GM21423 (cell line): ENCODE measurements around the gene SMIM7.
"Not testable (repeated sequence)": the region's sequence is repeated elsewhere in the genome, so short reads cannot be mapped to it uniquely, and the experiment has no call there.

Experiments
- ATAC-seq: cut with Tn5 transposase; IDR thresholded peaks from one replicate; pipeline ENCODE4 v1.9.1; 2021; ENCODE audit warnings: mild to moderate bottlenecking, moderate library complexity; ENCODE audit not compliant: unreplicated experiment

The SMIM7 gene

DNA sequence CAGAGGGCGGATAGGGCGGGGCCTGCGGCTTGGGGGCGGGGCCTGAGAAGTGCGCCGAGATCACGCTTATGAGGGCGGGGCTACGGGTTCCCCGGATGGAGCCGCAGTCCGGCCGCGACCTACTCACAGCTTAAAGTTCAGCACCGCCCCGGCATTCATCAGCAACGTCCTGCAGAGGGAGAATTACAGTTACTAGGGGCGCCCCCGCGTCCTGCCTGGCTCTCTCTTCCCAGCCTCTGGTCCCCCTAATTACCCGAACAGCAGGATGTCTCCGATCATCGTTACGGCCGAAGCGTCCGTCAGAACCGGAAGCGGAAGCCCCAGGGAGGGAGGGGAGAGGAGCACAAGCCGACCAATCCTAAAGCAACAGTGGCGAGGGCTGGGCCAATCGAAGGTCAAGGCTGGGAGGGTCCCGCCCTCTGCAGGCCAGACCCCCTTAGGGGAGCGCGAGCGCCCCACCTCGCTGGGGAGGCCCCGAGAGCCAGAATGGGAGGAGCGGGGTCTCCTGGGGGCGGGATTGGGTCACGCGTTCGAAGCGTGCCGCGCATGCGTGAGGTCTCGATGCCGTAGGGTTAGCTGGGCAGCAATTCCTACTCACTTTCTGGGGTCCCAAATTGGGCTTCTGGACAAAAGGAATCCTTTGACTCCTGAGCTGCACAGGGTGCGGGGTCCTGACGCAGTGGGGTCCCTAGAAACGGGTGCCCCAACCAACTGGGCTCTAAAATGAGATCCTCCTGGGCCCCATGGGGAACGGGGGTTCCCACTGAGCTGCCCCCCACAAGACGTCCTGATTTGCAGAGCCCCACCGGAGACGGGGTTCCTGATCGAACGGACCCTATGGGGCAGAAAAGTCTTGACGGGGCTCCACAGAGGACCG is at the start of gene SMIM7:
SMIM7 (minus strand) TSS at position 313 of the 877 bp plus-strand sequence; CDS start at position 279, 34 bp downstream.
- ATAC-seq = peak; percentile 88

DNA sequence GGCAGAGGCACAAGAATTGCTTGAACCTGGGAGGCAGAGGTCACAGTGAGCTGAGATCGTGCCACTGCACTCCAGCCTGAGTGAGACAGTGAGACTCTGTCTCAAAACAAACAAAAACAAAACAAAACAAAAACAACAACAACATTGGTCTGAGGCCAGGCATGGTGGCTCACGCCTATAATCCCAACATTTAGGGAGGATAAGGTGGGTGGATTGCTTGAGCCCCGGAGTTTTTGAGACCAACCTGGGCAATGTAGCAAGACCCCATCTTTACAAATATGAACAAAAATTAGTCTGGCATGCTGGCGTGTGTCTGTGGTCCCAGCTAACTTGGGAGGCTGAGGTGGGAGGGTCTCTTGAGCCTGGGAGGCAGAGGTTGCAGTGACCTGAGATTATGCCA is 43.7 kb upstream of the SMIM7 start:
- ATAC-seq = no peak

GRCh38 chr19:16702123-16702522 is 42.2 kb upstream of the SMIM7 start:
- no peak for ATAC-seq

- ATAC-seq = no peak
These were observed 39.0 kb upstream of the SMIM7 start for GRCh38 chr19:16698914-16699313.

DNA sequence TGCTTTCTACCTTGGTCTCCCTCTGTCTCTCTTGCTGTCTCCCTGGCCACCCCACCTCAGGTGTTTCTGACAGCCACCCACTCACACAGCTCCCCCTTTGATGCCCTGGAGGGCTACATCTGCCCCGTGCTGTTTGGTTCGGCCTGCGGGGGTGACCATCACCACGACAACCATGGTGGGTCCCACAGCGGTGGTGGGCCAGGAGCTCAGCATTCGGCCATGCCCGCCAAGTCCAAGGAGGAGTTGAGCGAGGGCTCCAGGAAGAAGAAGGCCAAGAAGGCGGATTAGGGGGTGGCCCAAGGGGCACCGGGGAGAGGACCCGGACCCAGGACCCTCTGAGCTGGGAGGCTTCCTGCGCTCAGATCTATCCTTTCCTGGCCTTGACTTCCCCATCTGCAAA is 28.1 kb upstream of the SMIM7 start:
- ATAC-seq = no peak

GRCh38 chr19:16684216-16684615 is 24.3 kb upstream of the SMIM7 start:
- no peak for ATAC-seq

- no peak for ATAC-seq
These were observed 22.6 kb upstream of the SMIM7 start for GRCh38 chr19:16682539-16682938.

GRCh38 chr19:16679811-16680210 is 19.9 kb upstream of the SMIM7 start:
- ATAC-seq = no peak

DNA sequence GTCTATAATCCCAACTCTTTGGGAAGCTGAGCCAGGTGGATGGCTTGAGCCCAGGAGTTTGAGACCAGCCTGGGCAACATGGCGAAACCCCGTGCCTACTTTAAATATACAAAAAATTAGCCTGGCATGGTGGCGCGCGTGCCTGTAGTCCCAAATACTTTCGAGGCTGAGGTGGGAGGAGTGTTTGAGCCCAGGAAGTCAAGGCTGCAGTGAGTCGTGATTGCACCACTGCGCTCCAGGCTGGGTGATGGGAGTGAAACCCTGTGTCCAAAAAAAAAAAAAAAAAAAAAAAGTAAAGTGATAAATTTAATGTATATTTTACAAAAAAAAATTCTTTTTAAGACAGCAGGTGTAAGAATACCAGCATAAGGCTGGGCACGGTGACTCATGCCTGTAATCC is 18.6 kb upstream of the SMIM7 start:
- ATAC-seq = no peak

DNA sequence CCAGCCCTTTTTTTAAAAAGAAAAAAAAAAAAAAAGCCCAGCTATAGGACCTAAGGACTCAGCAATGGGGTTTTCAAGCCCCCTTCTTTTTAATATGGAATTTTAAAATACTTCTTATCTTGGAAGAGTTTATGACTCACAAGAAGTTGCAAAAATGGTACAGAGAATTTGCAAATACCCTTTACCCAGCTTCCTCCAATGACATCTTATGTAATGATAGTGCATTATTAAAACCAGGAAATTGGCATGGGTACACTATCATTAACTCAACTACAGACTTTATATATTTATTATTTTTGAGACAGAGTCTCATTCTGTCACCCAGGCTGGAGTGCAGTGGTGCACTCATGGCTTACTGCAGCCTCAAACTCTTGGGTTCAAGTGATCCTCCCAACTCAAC is 17.1 kb upstream of the SMIM7 start:
- no peak for ATAC-seq

DNA sequence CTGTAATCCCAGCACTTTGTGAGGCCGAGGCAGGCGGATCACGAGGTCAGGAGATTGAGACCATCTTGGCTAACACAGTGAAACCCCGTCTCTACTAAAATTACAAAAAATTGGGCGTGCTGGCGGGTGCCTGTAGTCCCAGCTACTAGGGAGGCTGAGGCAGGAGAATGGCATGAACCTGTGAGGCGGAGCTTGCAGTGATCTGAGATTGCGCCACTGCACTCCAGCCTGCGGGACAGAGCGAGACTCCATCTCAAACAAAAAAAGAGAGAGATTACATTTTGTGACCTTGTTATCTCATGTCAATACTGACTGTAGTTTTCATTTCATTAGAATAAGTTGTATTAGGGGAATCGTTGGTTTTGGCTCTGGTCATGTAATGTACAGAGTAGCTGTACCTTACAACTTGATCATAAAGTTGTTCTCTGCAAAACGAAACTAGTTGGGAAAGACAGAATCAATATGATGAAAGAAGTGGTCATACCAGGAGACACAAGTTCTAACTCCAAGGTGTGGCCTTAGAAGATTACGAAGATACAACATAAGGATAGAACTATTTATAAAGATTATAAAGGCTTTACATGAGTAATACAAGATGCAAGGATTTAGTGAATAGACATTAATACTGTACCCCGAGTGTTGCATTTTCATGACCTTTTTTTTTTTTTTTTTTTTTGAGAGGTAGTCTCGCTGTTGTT is 16.3 kb upstream of the SMIM7 start:
- no peak for ATAC-seq

- ATAC-seq = not testable (repeated sequence)
These were observed 13.9 kb upstream of the SMIM7 start for GRCh38 chr19:16673839-16674238.

GRCh38 chr19:16673231-16673630 is 13.3 kb upstream of the SMIM7 start:
- no peak for ATAC-seq

DNA sequence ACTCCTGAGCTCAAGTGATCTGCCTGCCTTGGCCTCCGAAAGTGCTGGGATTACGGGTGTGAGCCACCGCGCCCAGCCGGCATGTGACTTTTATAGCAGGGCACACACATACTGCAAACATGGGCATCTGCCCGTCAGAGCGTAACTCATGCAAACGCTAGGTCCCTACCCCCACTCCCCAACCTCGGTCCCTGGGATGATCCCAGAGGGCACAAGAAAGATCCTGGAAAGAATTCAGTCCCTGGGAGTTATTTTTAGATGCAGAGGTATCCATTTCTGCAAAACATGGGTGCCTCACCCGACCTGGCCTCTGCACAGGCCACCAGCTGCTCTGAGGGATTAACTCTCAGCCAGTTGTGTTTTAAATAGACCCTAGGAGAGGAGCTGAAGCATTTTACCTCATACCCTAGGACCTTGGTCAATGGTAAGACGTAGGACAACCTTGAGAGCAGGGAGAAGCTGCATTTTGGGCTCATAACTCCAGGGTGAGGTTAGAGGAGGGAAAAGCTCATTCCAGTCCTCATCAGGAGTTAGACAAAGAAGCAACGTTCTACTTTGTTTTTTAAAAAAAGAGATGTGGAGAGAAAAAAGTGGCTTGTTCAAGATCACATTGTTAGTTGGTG is 11.8 kb upstream of the SMIM7 start:
- ATAC-seq = no peak

DNA sequence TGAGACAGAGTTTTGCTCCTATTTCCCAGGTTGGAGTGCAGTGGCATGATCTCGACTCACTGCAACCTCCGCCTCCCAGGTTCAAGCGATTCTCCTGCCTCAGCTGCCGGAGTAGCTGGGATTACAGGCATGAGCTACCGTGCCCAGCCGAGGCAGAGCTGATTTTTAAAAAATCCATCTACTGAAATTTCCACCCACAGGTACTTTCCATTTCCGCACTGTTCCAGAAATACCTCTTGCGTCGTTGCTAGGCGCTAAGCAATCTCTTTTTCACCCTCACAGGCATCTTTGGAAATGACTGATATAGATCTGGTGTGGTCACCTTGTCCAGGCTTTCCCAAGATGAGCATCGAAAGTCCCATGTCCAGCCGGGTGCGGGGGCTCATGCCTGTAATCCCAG is 10.3 kb upstream of the SMIM7 start:
- no peak for ATAC-seq

- ATAC-seq = not testable (repeated sequence)
These were observed 8.8 kb upstream of the SMIM7 start for GRCh38 chr19:16668702-16669101.

- ATAC-seq = no peak
These were observed 8.2 kb upstream of the SMIM7 start for GRCh38 chr19:16668176-16668575.

DNA sequence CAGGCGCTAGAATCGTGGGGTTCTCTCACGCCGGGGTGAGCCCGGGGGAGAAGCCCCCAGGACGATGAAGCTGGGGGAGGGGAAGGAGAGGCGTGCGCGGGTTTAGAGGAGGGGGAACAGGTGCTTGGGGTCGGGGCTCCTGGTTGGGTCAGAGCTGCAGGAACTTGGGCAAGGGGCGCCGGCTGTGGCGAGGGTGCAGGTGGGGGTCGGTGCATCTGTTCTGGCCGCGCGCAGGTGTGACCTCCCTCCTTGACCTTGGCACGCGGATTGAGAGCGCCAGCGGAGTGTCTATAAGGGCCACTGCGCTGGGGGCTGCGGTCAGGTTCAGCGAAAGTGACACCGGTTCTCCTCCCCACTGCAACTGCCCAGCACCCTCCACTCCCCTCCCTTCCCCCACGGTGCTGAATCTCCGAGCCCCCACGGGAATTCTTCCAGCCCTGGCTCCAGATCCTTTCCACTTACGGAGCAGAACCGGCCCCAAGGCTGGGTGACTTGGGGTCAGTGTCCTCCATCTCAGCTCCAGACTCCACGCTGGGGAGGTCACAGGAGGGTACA is 1.6 kb upstream of the SMIM7 start:
- ATAC-seq = no peak

- no peak for ATAC-seq
These were observed 977 bp upstream of the SMIM7 start, which contains the start of gene TMEM38A for GRCh38 chr19:16660763-16661479. Gene TMEM38A (plus strand): TSS chr19:16661139. CDS start chr19:16661218, 79 bp downstream.

DNA sequence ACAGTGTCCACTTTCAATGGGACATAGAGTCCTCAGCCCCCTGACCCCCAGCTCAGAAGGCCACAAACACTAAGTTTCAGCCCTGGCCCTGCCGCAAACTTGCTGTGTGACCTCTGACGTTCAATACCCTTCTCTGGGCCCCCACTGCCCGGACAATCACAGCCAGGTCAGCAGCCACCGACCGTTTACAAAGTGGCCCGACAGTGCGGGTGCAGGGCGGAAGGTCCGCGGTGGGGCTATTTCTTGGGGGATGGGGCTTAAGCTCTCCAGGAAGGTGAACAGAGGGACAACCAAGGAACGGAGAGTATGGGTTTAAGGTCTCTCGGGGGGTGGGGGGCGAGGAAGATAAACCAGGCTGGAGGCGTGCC is 496 bp downstream of the SMIM7 start:
- ATAC-seq = no peak

DNA sequence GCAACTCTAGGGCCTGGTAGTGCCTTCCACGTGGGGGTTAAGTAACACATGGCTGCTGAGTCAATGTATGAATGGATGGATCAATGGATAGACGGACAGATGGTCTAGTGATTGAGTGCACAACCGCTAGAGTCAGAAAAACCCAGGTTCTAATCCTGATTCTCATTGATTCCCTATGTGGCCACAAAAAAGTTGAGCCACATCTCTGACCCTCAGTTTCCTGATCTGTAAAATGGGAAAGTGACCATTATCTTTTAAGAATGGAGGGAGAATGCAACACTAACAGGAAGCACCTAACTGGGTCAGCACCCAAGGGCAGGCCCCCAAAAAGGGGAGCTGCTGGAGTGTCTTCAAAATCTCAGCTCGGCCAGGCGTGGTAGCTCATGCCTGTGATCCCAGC is 2.6 kb downstream of the SMIM7 start:
- ATAC-seq = no peak
